ENCODE results near the gene LYRM1.

DNA sequence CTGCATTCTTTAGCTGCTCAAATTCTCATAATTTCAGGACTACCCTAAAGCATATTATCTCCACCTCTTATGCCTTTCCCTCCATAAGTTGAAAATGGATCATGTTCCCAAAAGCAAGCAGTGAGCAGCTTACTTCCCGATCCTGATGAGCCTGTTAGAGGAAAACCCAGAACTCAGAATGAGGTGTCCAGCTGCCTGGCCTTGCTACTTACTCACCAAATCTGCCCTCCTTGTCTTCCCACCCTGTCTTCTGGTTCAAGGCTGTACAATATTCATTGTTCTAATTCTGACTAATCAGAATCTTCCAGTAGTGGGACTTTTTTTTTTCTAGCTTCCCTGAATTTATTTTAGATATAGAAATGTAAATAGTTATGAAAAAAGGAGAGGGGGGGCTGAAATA is 10.8 kb downstream of the LYRM1 start:
- TF ChIP-seq, protein P1, sequence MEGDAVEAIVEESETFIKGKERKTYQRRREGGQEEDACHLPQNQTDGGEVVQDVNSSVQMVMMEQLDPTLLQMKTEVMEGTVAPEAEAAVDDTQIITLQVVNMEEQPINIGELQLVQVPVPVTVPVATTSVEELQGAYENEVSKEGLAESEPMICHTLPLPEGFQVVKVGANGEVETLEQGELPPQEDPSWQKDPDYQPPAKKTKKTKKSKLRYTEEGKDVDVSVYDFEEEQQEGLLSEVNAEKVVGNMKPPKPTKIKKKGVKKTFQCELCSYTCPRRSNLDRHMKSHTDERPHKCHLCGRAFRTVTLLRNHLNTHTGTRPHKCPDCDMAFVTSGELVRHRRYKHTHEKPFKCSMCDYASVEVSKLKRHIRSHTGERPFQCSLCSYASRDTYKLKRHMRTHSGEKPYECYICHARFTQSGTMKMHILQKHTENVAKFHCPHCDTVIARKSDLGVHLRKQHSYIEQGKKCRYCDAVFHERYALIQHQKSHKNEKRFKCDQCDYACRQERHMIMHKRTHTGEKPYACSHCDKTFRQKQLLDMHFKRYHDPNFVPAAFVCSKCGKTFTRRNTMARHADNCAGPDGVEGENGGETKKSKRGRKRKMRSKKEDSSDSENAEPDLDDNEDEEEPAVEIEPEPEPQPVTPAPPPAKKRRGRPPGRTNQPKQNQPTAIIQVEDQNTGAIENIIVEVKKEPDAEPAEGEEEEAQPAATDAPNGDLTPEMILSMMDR (IDR thresholded peaks at IDR 0.05; ENCODE audit: poor library complexity): no peak
- TF ChIP-seq EZH2 (IDR thresholded peaks at IDR 0.05; ENCODE audit: borderline replicate concordance): no peak

Measured in hepatocyte (in vitro differentiated cells).